HTERT RPE-1 (cell line): Measurements from ENCODE around the gene TNNT3.

Experiments used
- in situ Hi-C: fragments of 300-500 bp; cut with MboI; formaldehyde crosslinking; loops from 4 replicates; pipeline ENCODE4 v1.14.3; 2020; ENCODE audit warnings: low sequenced_read_pairs

Gene TNNT3

DNA sequence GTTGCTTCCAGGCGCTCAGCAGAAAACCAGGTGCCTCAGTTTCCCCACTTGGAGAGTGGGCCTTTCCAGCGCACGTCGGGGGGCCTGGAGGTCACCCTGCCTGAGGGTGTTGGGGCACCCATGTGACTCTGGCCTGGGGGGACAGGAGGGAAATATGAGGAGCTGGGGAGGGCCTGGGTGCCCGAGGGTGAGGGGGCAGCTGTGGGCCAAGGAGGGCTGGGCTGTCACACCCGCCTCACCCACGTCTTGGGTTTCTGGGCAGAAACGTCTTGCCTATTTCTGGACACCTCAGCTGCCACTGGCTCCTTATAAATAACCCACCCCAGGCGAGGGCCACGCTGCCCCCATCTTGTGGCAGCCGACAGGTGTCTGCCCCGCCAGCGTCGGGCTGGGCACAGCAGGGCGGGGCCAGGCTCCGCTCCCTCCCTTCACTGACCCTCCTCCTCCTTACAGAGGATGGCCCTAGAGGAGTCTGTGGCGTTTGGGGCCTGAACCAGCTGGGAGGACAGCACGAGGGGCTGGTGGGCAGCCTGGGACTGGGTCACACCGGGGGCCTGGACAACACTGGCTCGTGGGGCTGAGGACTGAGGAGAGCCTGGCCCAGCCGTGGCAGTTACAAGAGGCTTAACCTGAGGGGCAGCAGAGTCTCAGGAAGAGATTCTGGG lies 1.5 kb downstream of the TNNT3 start:
- in situ Hi-C loops, result no loop called here

DNA sequence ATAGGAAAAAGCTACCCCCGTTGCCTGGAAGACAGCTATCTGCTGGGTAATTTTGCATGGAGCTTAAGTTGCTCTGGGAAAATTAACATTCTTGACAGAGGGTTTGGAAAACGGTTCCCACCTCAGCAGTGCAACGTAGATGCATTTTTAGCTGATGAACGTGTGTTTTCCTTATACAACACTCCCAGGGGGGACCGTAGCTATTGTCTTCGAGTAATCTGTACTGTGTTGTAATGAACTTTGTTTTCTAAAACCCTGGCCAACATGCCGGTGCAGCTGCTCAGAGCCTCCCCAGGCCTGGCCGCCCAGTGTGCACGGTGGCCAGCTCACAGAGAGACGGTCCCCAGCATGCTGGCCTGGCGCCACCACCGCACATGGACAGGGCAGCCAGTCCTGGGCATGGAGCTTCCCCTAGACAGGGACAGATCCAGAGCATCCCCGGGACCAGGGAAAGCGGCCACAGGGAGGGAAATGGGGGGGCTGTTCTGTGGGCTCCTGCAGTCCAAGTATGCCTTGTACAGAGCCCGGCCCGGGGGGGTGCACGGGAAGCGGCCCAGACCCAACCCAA lies 2.2 kb downstream of the TNNT3 start:
- in situ Hi-C loops, result no loop called here

DNA sequence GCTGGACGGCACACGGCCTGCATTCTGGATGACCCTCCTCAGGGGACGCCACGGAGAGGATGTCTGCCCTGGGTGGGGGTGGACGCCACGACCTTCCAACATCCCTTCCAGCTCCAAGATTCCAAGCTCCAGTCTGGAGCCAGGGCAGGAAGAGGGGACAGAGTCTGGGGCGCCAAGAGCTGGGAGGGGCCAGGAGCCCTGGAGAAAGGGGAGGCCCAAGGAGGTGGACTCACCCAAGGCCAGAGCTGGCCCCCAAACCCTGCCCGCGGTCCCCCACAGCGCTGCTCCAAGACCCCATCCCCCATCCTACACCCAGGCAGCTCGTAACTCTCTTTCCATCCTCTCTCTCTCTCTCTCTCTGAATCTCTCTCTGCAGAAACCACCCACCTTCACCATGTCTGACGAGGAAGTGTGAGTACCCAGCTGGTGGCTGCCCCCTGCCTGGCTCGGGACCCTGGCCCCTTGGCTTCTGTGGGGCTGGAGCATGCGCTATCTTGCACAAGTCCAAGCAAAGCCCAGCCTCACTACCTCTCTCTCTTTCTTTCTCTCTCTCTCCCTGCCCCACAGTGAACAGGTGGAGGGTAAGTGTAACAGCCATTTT lies 3.1 kb downstream of the TNNT3 start:
- in situ Hi-C loops, result no loop called here

DNA sequence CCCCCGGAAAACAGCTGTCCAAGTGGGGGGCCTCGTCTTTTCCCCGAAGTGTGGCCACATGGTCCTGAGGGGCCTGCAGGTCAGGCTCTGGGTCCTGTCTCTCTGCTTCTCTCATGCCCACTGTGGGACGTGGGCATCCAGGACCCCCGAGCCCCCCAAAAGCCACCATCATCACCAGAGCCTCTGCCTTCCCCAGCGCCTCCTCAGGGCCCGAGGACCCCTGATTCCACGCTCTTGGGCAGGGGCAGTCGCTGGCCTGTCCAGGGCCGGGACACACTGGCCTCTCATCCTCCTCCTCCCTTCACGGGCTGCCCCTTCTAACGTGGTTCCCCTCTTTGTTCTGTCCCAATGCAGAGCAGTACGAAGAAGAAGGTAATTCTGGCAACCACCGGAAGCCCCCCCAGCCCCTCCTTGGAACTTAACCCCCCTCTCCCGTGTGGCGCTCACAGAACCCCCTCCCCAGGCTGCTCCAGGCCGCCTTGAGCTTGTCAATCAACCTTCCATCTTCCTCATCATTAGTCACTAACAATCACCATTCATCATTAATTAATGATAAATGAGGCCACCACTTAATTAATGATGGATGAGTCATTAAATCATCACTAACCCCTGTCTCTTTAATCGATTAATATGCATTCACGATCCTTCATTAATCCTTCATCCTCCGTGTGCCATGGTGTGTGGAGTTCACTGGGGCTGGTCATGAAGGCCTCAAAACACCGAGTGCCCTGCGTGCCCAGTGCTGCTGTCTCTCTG lies 3.9 kb downstream of the TNNT3 start:
- in situ Hi-C loops, result no loop called here

DNA sequence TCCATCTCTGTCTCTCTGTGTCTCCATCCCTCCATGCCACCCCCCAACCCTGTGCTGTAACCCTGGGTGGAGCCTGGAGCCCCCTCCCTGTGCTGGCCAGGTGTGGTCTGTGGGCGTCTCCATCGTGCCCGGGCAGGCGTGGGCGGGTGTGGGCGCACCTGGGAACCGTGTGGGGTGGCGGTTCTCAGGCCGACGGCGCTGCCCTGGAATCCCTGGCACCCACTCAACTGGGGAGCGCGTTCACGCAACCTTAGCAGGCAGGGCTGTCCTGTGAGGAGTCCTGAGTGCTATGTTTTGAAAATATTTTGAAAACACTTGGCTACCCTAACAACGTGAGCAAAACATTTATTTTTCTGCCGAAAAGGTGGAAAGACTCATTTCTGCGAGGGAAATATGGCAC lies 4.7 kb downstream of the TNNT3 start:
- in situ Hi-C loops, result no loop called here

DNA sequence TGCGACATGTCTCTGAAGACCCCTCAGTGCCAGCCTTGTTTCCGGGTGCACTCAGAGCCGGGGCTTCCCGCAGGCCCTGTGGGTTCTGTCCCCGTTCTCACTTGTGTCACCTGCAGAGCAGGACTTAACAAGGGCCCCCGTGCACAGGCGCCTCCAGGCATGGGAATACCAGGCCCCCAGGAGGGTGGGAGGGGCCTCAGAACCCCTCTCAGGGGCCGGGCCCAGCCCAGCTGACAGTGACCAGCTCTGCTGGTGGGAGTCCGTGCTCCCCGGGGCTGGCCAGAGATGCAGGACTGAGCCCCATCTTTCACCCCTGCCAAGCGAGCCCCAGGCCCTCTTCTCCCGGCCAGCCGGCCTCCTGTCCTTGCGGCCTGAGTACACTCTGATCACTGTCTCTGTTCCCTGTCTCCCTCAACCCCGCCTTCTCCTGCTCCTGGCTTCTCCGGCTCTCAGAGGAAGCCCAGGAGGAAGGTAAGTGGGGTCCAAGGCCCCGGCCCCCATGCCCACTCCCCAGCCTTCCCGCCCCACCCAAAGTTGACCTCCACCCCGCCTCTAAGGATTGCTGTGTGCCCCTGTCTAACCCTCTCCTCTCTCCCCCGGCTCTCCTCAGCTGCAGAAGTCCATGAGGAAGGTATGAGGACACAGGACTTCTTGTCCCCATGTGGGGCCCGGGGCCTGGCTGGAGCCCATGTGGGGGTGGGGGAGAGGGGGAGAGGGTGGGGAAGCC lies 5.3 kb downstream of the TNNT3 start:
- in situ Hi-C loops, result no loop called here

DNA sequence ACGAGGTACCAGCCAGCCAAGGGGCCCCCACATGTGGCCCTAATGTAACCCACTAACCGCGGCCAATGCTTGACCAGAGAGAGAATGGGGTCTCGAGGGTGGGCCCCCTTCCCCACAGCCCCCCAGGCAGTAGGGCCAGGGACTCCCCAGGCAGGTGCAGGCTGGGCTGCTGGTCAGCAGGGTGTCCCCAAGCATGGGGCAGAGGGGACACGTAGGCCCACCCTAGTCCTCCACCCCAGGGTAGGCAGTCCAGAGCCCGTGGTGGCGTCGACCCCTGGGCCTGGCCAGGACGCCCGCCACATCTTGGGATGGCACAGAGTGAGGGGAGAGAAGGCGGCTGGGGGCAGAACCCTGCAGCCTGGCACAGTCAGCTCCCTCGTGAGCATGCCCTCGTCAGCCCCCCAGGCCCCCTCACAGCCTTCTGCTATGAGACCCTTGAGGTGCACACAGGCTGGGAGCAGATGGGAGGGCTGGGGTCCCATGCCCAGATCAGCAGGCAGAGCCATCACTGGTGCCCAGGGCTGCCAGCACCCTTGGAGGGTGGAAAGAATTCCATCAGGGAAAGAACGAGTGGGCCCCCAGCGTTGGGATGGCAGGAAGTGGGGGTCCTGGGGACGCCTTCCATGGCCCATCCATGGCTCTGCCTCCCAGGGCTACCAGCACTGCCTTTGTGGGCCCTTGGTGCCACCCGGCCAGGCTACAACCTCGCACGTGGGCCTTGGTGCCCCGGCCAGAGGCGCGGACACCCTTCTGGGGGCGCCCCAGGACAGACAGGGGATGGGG lies 6.1 kb downstream of the TNNT3 start:
- in situ Hi-C loops, result no loop called here

DNA sequence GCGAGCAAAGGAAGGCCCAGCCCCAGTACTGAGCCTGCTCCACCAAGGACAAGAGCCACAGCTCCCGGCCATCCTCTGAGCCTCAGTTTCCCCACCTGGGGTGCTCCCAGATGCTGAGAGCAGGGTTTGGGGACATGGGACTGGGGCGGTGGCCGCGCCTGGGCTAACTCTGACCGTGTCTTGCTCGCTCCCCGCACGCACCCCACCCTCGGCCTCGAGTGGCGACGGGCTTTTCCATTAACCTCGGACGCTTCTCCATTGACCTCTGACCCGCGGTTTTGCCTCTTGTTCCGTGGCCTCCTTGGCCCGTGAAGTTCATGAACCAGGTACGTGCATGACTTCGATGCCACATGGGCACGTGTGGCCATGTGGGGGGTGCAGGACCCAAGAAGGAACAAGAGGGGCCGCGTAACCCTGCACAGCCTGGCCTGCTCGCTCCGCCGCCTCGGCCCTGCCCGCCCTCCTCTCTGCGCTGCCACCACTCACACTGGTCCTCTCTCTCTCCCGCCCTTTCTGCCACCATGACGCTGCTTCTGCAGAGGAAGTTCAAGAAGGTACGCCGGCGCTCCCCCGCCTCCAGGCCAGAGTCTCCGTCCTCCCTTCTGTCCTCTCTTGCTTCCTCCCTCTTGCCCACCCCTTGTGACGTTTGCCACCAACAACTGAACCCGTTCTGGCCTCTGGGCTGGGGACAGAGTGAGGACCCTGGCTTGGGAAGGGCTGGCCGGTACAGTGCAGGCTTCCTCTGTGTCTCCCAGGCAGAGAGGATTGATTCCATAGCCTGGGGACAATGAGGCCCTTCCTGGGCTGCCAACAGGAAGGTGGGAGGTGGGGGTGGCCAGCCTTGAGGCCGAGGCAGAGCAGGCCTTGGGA lies 6.9 kb downstream of the TNNT3 start:
- in situ Hi-C loops, result no loop called here

DNA sequence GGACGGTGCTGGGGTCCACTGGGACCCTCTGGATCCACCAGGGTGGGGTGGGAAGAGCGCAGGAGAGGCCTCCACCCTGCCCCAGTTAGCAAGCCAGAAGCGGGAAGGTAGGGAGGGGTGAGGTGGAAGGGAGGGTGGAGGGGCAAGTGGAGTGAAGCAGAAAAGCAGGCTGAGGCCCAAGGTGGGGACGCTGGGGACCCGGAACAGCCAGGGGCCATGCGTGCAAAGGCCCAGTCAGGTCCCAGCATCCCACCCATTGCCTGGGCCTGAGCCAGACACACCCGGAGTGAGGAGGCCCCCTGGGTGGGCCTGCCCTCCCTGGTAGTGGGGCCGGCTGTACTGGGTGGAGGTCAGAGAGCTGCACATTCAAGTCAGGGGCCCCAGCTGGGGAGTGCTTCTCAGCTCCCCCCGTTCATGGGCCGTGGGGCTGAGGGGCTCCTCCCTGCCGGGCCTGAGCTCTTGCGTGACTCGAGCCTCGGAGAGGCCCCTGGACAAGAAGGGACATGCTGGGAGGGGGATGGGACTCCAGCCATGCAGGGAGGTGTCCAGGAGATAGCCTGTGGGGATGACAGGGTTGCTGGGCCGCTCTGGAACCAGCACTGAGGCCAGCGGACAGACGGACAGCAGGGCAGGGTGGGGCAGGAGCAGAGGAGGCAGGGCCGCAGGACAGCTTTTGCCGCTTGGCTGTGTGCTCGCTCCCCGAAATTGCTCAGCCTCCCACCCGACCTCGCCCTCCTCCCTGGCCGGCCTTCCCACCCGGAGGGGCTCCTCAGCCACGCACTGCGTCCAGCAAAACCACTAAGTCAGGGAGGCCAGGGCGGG lies 7.7 kb downstream of the TNNT3 start:
- in situ Hi-C loops, result no loop called here

DNA sequence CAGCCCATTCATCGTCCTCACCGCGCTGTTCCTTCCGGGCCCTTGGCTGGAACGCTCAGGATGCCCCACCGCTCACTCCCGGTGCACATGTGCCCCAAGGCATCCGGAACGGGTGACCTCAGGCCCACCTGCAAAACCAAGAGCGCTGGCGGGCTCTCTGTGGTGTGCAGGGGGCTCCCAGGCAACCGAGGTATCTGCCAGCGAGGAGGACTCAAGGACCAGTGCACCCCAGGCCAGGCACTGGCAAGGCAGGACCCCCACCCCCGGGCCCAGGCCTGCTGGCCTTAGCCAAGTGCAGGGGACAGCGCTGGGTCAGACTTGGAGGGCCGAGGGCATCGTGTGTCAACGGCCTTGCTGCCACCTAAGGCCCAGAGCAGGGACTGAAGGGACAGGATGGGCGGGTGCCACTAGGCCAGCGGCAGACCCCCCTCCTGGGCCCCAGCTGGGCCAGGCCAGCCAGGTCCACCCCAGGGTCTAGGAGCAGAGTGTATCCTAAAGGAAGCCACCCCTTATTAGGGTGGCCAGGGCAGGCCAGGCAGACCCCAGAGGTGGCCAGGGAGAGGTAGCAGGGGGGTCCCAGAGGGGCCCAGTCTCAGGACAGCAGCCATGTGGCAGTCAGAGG lies 8.5 kb downstream of the TNNT3 start:
- in situ Hi-C loops, result no loop called here

DNA sequence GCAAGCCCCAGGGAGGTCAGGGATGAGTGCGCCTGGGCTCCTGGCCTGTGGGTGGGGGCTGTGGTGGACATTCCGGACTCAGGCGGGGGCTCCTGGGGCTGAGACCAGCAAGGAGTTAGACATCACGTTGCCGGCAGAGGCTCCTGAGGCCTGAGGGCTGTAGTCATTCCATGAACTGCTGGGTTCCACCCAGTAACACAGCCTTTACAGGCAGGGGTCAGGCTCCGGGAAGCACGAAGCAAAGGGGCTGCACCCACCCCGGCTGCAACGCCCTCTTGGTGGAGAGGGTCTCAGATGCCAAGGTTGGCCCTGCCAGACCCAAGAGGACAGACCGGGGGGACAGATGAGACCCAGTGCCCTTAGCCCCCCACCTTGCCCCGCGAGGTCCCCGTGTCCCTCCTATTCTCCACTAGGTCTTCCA lies 9.0 kb downstream of the TNNT3 start:
- in situ Hi-C loops, result no loop called here

DNA sequence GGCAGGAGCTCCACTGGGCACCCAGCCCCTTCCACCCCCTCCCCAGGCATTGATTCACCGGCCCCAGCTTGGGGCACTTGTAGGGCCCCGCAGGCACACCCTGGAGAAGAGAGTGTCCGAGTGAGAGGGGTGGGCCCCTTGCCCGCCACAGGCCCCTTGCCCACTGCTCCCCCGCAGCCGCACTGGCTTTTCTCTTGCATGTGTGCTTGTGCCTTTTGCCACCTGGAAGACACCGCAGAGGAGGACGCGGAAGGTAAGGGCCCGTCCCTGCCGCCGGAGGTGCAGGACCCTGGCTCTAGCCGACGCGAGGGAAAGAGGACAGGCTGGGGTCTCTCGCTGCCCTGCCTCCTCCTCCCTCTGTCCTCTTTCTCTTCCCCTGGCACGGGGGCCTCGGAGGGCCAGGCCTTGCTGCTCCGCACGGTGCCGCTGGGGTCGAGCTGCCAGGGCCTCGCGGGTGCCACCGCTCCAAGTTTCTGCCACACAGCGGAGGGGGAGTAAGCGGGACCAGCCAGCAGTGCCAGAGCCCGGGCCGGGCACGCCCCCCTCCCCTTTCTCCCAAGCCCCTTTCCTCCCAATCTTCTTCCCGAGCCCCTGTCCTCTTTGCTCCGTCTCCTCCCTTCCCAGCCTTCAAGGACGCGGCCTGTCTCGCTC lies 9.5 kb downstream of the TNNT3 start:
- in situ Hi-C loops, result no loop called here

DNA sequence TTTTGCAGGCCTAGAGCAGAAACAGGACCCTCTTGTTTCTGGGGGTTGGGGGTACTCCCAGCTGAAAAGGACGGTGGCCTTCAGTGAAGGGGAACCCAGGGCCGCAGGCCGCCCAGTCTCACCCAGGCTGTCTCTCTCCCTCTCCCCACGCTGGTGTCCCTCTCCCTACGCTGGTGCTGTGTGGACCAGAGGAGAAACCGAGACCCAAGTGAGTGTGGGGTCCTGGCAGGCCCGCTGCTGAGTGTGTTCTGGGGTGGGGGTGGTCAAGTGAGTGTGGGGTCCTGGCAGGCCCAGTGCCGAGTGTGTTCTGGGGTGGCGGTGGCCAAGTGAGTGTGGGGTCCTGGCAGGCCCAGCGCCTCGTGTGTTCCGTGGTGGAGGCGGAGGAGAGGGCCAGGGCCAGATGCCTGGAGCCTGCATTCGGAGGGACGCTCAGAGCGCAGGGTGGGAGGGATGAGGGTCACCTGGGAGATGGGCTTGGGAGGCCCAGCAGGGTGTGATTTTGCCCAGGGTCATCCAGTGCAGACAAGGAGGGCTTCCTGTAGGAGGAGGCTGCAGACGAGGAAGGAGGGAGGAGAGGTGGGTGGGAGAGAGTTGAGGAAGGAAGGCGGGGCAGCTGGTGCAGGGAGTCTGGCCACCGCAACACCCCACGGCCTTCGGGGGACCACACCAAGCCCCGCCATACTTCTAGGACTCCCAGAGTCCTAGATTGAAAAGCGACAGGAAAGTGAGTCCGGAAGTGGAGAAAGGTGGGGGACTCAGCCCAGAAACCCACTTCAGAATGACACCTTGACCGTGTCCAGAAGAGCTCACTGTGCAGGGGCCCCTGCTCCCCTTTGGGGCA lies 10.3 kb downstream of the TNNT3 start:
- in situ Hi-C loops, result no loop called here

DNA sequence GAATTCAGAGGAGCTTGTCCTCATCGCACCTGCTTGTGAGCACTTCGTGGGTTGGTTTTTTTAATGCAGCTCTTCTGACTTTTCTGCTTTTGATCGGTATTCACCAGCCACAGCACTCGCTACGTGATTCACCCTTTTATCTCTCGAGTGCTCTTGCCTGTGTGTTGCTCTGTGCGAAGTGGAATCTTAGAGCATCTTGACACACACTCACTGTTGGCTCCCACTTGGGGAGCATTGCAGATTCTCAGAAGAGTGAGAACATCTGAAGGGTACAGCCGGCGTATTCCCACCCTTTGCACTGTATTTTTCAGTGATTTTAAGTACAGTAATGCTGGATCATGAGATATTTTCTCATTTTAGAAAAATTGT lies 10.9 kb downstream of the TNNT3 start:
- in situ Hi-C loops, result no loop called here

DNA sequence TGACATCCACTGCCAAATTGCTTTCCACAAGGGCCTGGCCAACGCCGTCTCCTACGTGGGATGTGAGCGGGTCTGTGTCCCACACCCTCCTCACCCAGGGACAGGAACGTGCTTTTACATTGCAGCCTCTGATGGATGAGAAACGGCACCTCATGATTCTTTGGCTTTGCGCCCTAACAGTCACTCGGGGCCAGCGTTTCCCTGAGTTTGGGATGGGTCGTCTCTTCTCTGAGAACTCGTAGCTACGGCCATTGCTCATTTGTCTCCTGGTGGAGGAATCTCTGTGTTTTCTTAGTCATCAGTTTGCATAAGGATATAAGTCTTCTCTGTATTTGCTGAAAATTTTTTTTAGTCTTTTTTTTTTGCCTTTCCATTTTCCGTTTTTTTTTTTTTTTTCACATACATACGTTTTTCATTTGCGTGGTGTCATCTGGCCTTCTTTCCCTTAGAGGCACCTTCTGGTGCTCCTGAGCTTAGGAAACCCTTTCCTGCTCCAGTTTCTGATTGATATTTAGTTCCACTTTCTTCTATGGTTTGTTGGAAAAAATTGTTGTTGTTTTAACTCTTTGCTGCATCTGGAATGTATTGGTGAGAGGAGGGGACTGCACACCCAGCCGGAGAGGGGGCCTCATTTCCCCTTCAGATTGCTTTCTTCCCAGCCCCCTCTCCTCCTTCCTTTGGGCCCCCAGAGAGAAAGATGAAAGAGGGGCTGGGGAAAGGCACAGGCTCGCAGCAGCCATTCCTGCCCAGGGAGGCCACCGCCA lies 12.0 kb downstream of the TNNT3 start:
- in situ Hi-C loops, result no loop called here

DNA sequence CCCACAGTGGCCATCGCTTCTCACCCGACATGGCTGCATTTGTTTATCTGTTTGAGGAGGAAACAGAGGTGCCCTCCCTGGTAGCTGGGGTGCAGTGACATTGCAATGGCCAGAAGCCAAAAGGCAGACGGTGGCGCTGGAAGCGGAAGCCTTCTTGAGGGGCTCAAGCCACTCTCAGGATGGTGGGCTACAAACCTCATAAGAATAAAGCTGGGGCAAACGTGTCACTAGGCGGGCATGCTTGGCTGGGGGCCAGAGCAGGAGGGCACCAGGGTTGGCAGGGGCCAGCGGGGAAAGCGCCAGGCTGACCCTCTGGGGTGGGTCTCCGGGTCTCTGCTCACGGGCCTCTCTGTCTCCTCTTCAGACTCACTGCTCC lies 12.6 kb downstream of the TNNT3 start:
- in situ Hi-C loops, result no loop called here
